Mesothelial cell of epicardium (in vitro differentiated cells): ENCODE results near the gene CLEC9A. TPM values are rescaled to one million over a fixed set of nuclear protein-coding genes. Genes with fewer than 3 reads are reported as not detected.

Source experiments
- DNase-seq, 2 experiments: peaks; one replicate each; pipeline ENCODE4 v3.0.0; 2021; ENCODE audit warnings: low spot score in 2 of 2; ENCODE audit not compliant: unreplicated experiment in 2 of 2
- H3K27ac Mint-ChIP-seq: 2 replicates; pipeline ENCODE4 v1.8.0; 2021; ENCODE audit warnings: mixed read lengths
- H3K27me3 Mint-ChIP-seq: 2 replicates; pipeline ENCODE4 v1.8.0; 2021; ENCODE audit warnings: low read depth, mixed read lengths
- H3K36me3 Mint-ChIP-seq: 2 replicates; pipeline ENCODE4 v1.8.0; 2021; ENCODE audit warnings: mixed read lengths
- H3K4me1 Mint-ChIP-seq: 2 replicates; pipeline ENCODE4 v1.8.0; 2021; ENCODE audit warnings: mixed read lengths
- H3K4me3 Mint-ChIP-seq: 2 replicates; pipeline ENCODE4 v1.8.0; 2021; ENCODE audit warnings: mild to moderate bottlenecking, moderate library complexity, mixed read lengths
- H3K9me3 Mint-ChIP-seq: 2 replicates; pipeline ENCODE4 v1.8.0; 2021; ENCODE audit warnings: mixed read lengths
- CTCF ChIP-seq: fragments of 200-600 bp; sonication (generic); IDR thresholded peaks from one replicate; pipeline ENCODE4 v1.5.0; 2021; ENCODE audit warnings: antibody characterized with exemption; ENCODE audit not compliant: unreplicated experiment
- total RNA-seq: library from RNA; stranded (reverse); gene quantifications from 3 replicates; pipeline ENCODE4 v1.2.1, GENCODE V29; 2021

CLEC9A gene
- total RNA-seq, 1 donor from 2014 or later, result not detected

GRCh38 chr12:10033783-10034545 is 3.5 kb downstream of the CLEC9A start:
- peaks cover 2% of the 10 kb centered on the region for H3K4me1 Mint-ChIP-seq
- no peak overlapping the region for H3K4me3 Mint-ChIP-seq
- no peaks in the 10 kb centered on the region for H3K27me3 Mint-ChIP-seq
- DNase-seq, result no peak
- TF ChIP-seq CTCF, result peak; percentile 74
- H3K36me3 Mint-ChIP-seq, result no peaks in the 10 kb centered on the region
- no peak overlapping the region for H3K27ac Mint-ChIP-seq
- no peaks in the 10 kb centered on the region for H3K9me3 Mint-ChIP-seq

- H3K27ac Mint-ChIP-seq, result no peak overlapping the region
- H3K36me3 Mint-ChIP-seq, result no peaks in the 10 kb centered on the region
- no peak overlapping the region for H3K4me3 Mint-ChIP-seq
- no peak for DNase-seq
- H3K27me3 Mint-ChIP-seq, result peaks cover 6% of the 10 kb centered on the region
- TF ChIP-seq CTCF, result no peak
- H3K9me3 Mint-ChIP-seq, result no peaks in the 10 kb centered on the region
- no peaks in the 10 kb centered on the region for H3K4me1 Mint-ChIP-seq
These were observed 11.7 kb downstream of the CLEC9A start for GRCh38 chr12:10042167-10042566.

- no peaks in the 10 kb centered on the region for H3K36me3 Mint-ChIP-seq
- TF ChIP-seq CTCF, result no peak
- no peak for DNase-seq
- no peaks in the 10 kb centered on the region for H3K4me1 Mint-ChIP-seq
- peaks cover 12% of the 10 kb centered on the region for H3K9me3 Mint-ChIP-seq
- no peak overlapping the region for H3K4me3 Mint-ChIP-seq
- H3K27me3 Mint-ChIP-seq, result peaks cover 6% of the 10 kb centered on the region
- H3K27ac Mint-ChIP-seq, result no peak overlapping the region
These were observed 18.0 kb downstream of the CLEC9A start for GRCh38 chr12:10048526-10048925.

GRCh38 chr12:10052193-10052913 is 21.9 kb downstream of the CLEC9A start:
- no peak overlapping the region for H3K4me3 Mint-ChIP-seq
- no peak for TF ChIP-seq CTCF
- peaks cover 12% of the 10 kb centered on the region for H3K9me3 Mint-ChIP-seq
- no peak for DNase-seq
- no peak overlapping the region for H3K27ac Mint-ChIP-seq
- H3K4me1 Mint-ChIP-seq, result no peaks in the 10 kb centered on the region
- no peaks in the 10 kb centered on the region for H3K27me3 Mint-ChIP-seq
- no peaks in the 10 kb centered on the region for H3K36me3 Mint-ChIP-seq

GRCh38 chr12:10058387-10058786 is 27.9 kb downstream of the CLEC9A start:
- H3K4me1 Mint-ChIP-seq, result no peaks in the 10 kb centered on the region
- H3K27me3 Mint-ChIP-seq, result no peaks in the 10 kb centered on the region
- no peak for DNase-seq
- no peak overlapping the region for H3K4me3 Mint-ChIP-seq
- H3K9me3 Mint-ChIP-seq, result no peaks in the 10 kb centered on the region
- H3K27ac Mint-ChIP-seq, result no peak overlapping the region
- H3K36me3 Mint-ChIP-seq, result no peaks in the 10 kb centered on the region
- no peak for TF ChIP-seq CTCF
